Endothelial cell of umbilical vein (primary cell): ENCODE results near the gene PTPN9. TPM values are rescaled to one million over a fixed set of nuclear protein-coding genes. Genes with fewer than 3 reads are reported as not detected.
"Not testable (repeated sequence)": the region's sequence is repeated elsewhere in the genome, so short reads cannot be mapped to it uniquely, and the experiment has no call there.

ENCODE experiments used
- BruUV-seq: library from RNA; stranded (reverse); fragments of 400-500 nt; replicated peaks from 2 replicates; lab custom pipeline; 2021; lab: Mats Ljungman, UMichigan
- CTCF ChIA-PET: fragments of 300-600, 350-600 bp; sonication (Branson Sonifier 250); formaldehyde crosslinking; loops from one replicate; lab custom pipeline; 2021; ENCODE audit warnings: antibody characterized with exemption, inconsistent platforms; lab: Charles Lee
- POLR2A ChIA-PET: fragments of 300-600, 350-600 bp; sonication (Branson Sonifier 250); formaldehyde crosslinking; loops from one replicate; lab custom pipeline; 2021; ENCODE audit warnings: antibody characterized with exemption, inconsistent platforms; lab: Charles Lee
- DNase-seq: peaks from one replicate; pipeline ENCODE4 v3.0.0-alpha.2; 2011; ENCODE audit warnings: low read depth, low spot score
- FAIRE-seq: peaks from 2 replicates; lab custom pipeline; 2011; peaks lifted over from hg19 to GRCh38; lab: Jason Lieb, UNC
- H2AFZ ChIP-seq: 2 replicates; pipeline ENCODE4 v1.6.0; 2012; ENCODE audit warnings: low read depth, low read length, control low read depth, inconsistent platforms
- H3K27ac ChIP-seq: 2 replicates; pipeline ENCODE4 v1.5.1; 2011; ENCODE audit warnings: low read depth, mild to moderate bottlenecking, control low read depth, low read length, moderate library complexity; ENCODE audit not compliant: insufficient read depth
- H3K27me3 ChIP-seq, 2 experiments: 2 replicates each; pipeline versions ENCODE4 v1.6.0 to v1.6.1; 2011; ENCODE audit warnings: low read length in 2 of 2, mixed read lengths in 1 of 2; ENCODE audit not compliant: control insufficient read depth in 2 of 2, insufficient read depth in 2 of 2
- H3K36me3 ChIP-seq, 2 experiments: 2 replicates in 1 of 2; 3 replicates in 1 of 2; pipeline ENCODE4 v1.5.1; 2011; ENCODE audit warnings: low read length in 2 of 2, mild to moderate bottlenecking in 1 of 2, moderate library complexity in 1 of 2; ENCODE audit not compliant: control insufficient read depth in 2 of 2, insufficient read depth in 2 of 2; ENCODE audit errors: extremely low read depth in 1 of 2
- H3K4me1 ChIP-seq: 3 replicates; pipeline ENCODE4 v1.5.1; 2011; ENCODE audit warnings: mild to moderate bottlenecking, low read length; ENCODE audit not compliant: control insufficient read depth, insufficient read depth; ENCODE audit errors: extremely low read depth
- H3K4me2 ChIP-seq: 2 replicates; pipeline ENCODE4 v1.6.1; 2011; ENCODE audit warnings: low read length, control low read depth, mixed read lengths; ENCODE audit not compliant: insufficient read depth
- H3K4me3 ChIP-seq, 3 experiments: fragments of 200-600 bp in 1 of 3; sonication (generic), shearing (Covaris generic) in 1 of 3; replicated peaks in 1 of 3; 2 replicates each; pipeline ENCODE4 v1.5.1; 2011 to 2016; ENCODE audit warnings: control low read depth in 3 of 3, low read length in 3 of 3, mild to moderate bottlenecking in 2 of 3, inconsistent platforms in 1 of 3, low read depth in 1 of 3, moderate library complexity in 1 of 3; ENCODE audit not compliant: insufficient read depth in 1 of 3
- H3K79me2 ChIP-seq: 2 replicates; pipeline ENCODE4 v1.6.0; 2012; ENCODE audit warnings: low read length, inconsistent platforms; ENCODE audit not compliant: control insufficient read depth, insufficient read depth
- H3K9ac ChIP-seq: replicated peaks from 2 replicates; pipeline ENCODE3; 2011; ENCODE audit warnings: low read length, control low read depth; ENCODE audit not compliant: insufficient read depth; ENCODE audit errors: extremely low read depth
- H3K9me1 ChIP-seq: replicated peaks from 3 replicates; pipeline ENCODE4 v1.6.0; 2011; ENCODE audit warnings: mild to moderate bottlenecking, low read length; ENCODE audit not compliant: control insufficient read depth, insufficient read depth; ENCODE audit errors: extremely low read depth
- H3K9me3 ChIP-seq: replicated peaks from 2 replicates; pipeline ENCODE4 v1.5.1; 2012; ENCODE audit warnings: low read length, inconsistent platforms; ENCODE audit not compliant: control insufficient read depth, insufficient read depth
- H4K20me1 ChIP-seq: replicated peaks from 2 replicates; pipeline ENCODE3; 2011; ENCODE audit warnings: mild to moderate bottlenecking, low read length; ENCODE audit not compliant: control insufficient read depth, insufficient read depth; ENCODE audit errors: extremely low read depth
- EZH2 ChIP-seq: IDR thresholded peaks from 2 replicates; pipeline ENCODE4 v1.6.1; 2012; ENCODE audit warnings: borderline replicate concordance, low read depth, mild to moderate bottlenecking, moderate library complexity, low read length, inconsistent platforms; ENCODE audit not compliant: severe bottlenecking
- GATA2 ChIP-seq: IDR thresholded peaks from 2 replicates; pipeline ENCODE4 v1.7.0; 2011; ENCODE audit warnings: low read depth, mild to moderate bottlenecking, moderate library complexity, mixed read lengths, low read length; ENCODE audit not compliant: insufficient read length, insufficient read depth
- MYC ChIP-seq: IDR thresholded peaks from one replicate; pipeline ENCODE4 v1.6.1; 2011; ENCODE audit warnings: mild to moderate bottlenecking, low read depth, low read length
- POLR2A ChIP-seq: IDR thresholded peaks from 2 replicates; pipeline ENCODE4 v1.6.1; 2012; ENCODE audit warnings: low read depth, mild to moderate bottlenecking, control low read depth, low read length
- dilution Hi-C: fragments of 300-500 bp; cut with MboI; formaldehyde crosslinking; loops from one replicate; pipeline ENCODE4 v1.15.0; 2019; ENCODE audit warnings: low sequenced_read_pairs; ENCODE audit not compliant: extremely low pct_ligation_motif_present
- intact Hi-C: fragments of 100-400 bp; cut with micrococcal nuclease; formaldehyde crosslinking; loops from one replicate; pipeline ENCODE4 v1.10.0; 2022
- polyA plus RNA-seq, 4 experiments: library from polyadenylated mRNA; depleted of rRNA in 3 of 4; stranded (reverse) in 3 of 4; unstranded in 1 of 4; fragments of >200 nt; gene quantifications; 2 replicates each; pipeline versions ENCODE4 v1.2.1 to v1.2.3, GENCODE V29; 2011 to 2012; ENCODE audit warnings: missing spikeins in 1 of 4
- total RNA-seq: library from RNA; stranded (reverse); gene quantifications from 2 replicates; pipeline ENCODE4 v1.2.3, GENCODE V29; 2021

PTPN9 gene
- total and polyA plus RNA-seq, 2 donors (not counting 3 experiments of a cell fraction or from before 2014, with no cell fraction given), result 31.4 to 37.2 TPM

DNA sequence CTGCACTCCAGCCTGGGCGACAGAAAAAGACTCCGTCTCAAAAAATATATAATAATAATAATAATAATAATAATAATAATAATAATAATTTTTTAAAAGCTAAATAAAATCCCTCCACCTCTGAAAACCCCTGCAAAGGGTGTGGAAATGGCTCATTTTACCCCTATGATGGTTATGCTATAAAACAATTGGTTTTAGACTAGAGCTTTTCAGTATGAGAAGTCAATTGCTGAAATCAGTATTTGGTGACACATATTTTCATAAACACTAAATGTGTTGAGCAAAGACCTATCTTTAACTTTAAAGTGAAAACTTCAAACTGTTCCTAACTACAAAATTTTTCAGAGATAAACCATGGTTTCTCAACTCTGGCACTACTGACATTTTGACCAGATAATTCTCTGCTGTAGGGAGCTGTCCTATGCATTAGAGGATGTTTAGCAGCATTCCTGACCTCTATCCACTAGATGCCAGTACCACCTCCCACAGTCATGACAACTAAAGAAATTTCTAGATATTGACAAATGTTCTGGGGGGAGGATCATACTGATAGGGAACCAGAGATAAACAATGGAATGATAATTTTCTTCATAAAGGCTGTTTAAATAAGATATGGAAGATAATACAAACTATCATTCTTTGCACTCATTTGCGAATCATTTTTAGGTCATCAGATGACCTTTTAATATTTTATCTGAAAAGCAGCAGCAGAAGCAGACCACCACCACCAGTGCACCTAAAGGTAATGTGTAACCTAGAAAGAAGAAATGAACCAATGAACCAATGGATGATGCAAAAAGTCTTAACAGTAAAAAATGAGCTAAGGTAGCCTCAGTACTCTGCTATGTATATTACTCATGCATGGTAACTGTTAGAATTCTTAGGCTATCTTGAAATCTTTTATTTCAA is 13.8 kb downstream of the PTPN9 start:
- no peaks in the 10 kb centered on the region for H3K9me3 ChIP-seq
- no TSS peak for BruUV-seq
- intact Hi-C loops (no loop called here), dilution Hi-C loops (no loop called here)
- TF ChIP-seq GATA2 (no peak), MYC (no peak), POLR2A (no peak)
- peaks cover 49% of the 10 kb centered on the region for H3K79me2 ChIP-seq
- DNase-seq, result no peak
- no peaks in the 10 kb centered on the region for H3K9me1 ChIP-seq
- H3K27me3 ChIP-seq, result no peaks in the 10 kb centered on the region
- H4K20me1 ChIP-seq, result no peaks in the 10 kb centered on the region
- POLR2A ChIA-PET, result no interaction called here
- no peak overlapping the region for H3K4me2 ChIP-seq
- peak; percentile 8 for FAIRE-seq
- H3K4me3 ChIP-seq, result no peak overlapping the region
- H3K27ac ChIP-seq, result no peak overlapping the region
- no peaks in the 10 kb centered on the region for H3K4me1 ChIP-seq
- no peaks in the 10 kb centered on the region for H3K36me3 ChIP-seq
- CTCF ChIA-PET, result interaction anchor here (0.9 to 1.6 kb wide), 3 partner anchors 12 to 32 kb away, joined by 4 to 5 read pairs (median 4); partner anchors contain the start of gene PTPN9
- no peak overlapping the region for H3K9ac ChIP-seq
- H2AFZ ChIP-seq, result no peak overlapping the region

DNA sequence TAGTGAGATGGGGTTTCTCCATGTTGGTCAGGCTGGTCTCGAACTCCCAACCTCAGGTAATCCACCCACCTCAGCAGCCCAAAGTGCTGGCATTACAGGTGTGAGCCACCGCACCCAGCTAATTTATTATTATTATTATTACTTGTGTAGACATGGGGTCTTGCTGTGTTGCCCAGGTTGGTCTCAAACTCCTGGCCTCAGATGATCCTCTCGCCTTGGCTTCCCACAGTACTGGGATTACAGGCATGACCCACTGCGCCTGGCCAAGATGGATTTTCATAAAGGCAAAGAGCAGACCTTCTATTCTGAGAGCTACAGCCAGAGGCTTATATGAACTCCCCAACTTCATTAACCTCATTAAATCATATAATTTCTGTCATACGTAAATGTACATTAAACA is 17.2 kb downstream of the PTPN9 start:
- dilution Hi-C loops, result no loop called here
- FAIRE-seq, result no peak

GRCh38 chr15:75559360-75559759 is 19.8 kb downstream of the PTPN9 start:
- CTCF ChIA-PET, H3K9me1 ChIP-seq, H3K4me1 ChIP-seq, DNase-seq, H3K36me3 ChIP-seq, H3K4me2 ChIP-seq, H3K9me3 ChIP-seq, dilution Hi-C loops, H3K4me3 ChIP-seq, POLR2A ChIA-PET, H3K27ac ChIP-seq, intact Hi-C loops, H4K20me1 ChIP-seq, H3K9ac ChIP-seq, FAIRE-seq, BruUV-seq, H2AFZ ChIP-seq, H3K27me3 ChIP-seq: not testable (repeated sequence)
- peaks cover 21% of the 10 kb centered on the region for H3K79me2 ChIP-seq

More for the DNA sequence above, 17.2 kb downstream of the PTPN9 start:
- no peak overlapping the region for H3K9ac ChIP-seq
- H3K9me3 ChIP-seq, result no peaks in the 10 kb centered on the region
- H4K20me1 ChIP-seq, result peaks cover under 1% of the 10 kb centered on the region
- no peak for TF ChIP-seq POLR2A
- TF ChIP-seq EZH2, result no peak
- intact Hi-C loops, result no loop called here
- no peak for DNase-seq
- BruUV-seq, result no TSS peak
- H3K4me3 ChIP-seq, result no peak overlapping the region
- ChIA-PET POLR2A (interaction anchor here (0.7 kb wide), 2 partner anchors 8 to 99 kb away, joined by 3 read pairs; no protein-coding TSS in a partner anchor), CTCF (no interaction called here)
- H3K27ac ChIP-seq, result no peak overlapping the region
- H3K36me3 ChIP-seq, result no peaks in the 10 kb centered on the region
- H3K4me1 ChIP-seq, result no peaks in the 10 kb centered on the region
- no peak overlapping the region for H3K4me2 ChIP-seq
- no peak overlapping the region for H2AFZ ChIP-seq
- peaks cover 29% of the 10 kb centered on the region for H3K79me2 ChIP-seq
- no peaks in the 10 kb centered on the region for H3K27me3 ChIP-seq
- no peaks in the 10 kb centered on the region for H3K9me1 ChIP-seq
